HG03095 (cell line): ENCODE data around the gene PRAME.

Experiments
- ATAC-seq: cut with Tn5 transposase; IDR thresholded peaks from one replicate; pipeline ENCODE4 v1.9.1; 2021; ENCODE audit warnings: moderate library complexity; ENCODE audit not compliant: unreplicated experiment

The PRAME gene

DNA sequence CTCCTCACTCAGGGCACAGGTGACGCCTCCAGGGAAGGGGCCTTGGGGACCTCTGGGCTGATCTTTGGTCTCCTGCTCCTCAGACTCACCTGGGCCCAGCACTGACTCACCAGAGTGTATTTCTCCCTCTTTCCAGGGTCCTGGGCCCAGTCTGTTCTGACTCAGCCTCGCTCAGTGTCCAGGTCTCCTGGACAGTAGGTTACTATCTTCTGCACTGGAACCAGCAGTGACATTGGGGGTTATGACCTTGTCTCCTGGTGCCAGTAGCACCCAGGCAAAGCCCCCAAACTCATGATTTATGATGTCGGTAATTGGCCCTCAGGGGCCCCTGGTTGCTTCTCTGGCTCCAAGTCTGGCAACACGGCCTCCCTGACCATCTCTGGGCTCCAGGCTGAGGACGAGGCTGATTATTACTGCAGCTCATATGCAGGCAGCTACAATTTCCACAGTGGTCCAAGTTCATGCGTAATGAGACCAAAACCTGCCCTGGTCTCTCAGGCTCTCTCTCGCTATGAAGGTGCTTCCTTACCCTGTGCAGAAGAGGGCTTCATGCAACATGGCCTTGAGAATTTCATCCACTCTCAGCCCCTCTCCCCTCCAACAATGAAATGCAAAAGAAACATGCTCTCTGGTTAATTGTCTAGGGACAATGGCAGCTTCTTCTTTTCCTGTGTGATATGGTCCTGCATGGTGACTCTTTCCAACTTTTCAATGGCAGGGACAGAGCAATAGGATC lies 21.0 kb upstream of the PRAME start:
- no peak for ATAC-seq

DNA sequence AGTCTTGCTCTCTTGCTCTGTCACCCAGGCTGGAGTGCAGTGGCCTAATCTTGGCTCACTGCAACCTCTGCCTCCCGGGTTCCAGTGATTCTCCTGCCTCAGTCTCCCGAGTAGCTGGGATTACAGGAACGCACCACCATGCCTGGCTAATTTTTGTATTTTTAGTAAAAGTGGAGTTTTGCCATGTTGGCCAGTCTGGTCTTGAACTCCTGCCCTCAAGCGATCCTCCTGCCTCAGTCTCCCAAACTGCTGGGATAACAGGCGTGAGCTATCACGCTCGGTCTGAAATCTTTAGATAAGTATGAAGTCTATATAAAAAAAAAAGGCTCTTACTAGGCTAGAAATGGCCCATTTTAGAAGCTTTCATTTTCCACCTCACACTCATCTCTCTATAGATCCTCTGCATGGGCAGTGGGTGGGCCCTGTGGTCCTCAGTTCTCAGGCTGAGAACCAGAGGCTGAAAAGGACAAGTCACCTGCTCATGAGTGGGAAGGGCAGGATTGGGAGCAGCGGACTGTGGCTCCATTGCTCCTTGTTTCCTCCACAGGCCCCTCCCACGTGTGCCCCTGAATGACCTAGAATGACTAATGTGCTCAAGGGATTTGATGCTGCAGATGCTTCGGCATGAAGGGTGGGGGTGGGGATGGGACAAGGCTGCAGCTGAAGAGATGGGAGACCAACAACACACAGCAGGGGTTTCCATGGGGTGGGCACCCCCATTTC lies 19.8 kb upstream of the PRAME start:
- ATAC-seq, result no peak

DNA sequence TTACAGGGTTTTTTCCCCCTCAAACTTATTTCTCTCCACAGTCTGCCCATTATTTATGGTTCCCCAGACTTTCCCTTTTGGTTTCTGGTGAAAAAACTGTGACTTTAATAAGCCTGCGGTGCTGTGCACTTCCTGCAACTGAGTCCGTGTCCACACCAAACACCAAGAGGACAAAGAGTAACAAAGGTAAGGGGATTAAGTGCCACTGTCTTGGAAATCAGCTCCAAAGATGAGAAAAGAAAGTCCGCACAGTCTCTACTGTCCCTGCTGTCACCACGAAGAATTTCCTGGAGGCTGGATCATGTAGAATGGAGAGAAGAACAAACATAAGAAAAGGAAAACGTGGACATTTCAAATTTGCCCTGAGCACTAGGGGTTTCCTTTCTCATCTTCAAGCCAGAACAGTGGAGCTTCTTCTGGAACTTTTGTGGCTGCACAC lies 17.9 kb upstream of the PRAME start:
- ATAC-seq, result no peak

DNA sequence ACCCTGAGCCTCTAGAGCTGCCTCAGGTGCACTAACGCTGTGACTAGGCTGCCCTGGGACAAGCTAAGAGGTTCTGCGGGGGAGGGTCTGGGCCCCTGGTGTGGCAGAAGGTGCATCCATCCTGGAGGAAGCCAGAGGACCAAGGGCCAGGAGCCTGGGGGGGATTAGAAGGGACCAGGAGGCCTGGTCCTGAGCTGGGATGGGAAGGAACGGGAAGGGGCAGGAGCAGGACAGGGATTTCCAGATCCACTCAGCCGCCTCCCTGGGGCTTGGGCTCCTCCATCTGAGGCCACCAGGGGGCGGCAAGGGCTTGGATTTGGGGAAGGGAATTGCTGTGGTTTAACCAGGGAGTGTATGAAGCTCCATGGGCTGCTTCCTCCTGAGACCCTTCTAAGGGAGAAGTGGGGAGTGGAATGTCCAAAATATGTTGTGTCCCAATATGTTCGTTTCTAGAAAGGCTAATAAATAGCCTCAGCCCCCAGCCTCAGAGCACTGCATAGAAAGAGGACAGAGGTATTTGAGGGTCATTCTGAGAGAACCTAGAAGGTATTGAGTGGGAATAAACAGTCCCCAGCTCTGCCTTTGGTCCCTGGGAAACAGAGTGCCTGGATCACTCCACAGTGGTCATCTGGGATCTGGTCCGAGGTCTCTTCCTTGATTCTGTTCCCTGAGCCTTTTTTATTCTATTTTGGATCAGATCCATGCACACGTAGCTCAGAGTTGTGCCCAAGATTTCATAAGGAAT lies 17.4 kb upstream of the PRAME start:
- no peak for ATAC-seq

DNA sequence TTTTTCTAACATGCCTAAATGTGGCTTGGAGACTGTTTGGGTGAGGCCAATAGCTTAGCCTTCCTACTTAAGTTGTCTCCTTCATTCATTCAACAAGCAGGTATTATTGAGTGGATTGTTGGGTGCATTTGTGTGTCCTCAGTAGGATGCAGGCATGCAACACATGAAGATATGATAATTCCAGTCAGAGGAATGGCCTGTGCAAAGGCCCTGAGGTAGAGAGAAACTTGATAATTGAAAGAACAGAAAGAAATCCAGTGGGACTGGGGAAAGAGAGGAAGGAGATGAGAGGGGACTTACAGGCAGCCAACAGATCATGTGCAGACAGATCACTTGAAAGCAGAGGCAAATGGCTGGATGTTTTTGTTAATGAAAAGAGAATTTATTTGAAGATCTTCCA lies 15.3 kb upstream of the PRAME start:
- no peak for ATAC-seq

DNA sequence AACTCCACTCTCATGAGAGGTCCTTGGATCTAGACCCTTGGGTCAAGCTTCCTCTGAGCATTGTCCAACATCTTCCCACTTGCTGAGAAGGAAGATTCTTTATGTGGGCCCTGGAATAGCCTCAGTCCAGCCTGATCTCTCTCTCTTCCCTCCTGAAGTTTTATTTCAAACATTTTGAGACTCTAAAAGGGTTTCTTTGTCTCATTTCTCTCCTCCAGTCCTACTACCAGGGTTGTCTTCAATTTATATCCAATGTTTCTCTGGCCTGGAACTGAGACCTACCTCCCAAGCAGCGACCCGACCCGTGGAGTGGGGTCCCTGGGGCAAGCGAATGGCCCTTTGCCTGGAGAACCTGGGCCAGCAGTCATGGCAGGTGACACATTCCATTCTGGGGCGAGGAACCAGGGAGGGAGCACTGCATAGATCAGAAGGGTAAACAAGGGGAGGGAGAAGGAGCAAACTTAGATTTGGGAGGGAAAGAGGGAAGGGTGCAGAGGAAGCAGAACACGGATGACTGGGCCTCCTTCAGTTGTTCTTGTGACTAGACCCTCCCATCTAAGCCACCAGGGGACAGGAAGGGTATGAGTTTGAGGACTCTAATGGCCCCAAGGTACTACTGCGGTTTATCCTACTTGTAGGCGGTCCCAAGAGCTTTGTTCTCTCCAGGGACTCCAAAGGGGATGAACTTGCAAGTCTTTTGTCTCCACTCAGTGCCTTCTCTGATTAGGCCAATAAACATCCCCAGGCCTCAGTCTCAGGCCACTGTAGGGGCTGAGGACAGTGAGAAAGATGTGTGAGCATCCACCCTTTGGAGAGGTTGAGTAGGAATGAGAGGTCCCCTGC lies 14.2 kb upstream of the PRAME start:
- no peak for ATAC-seq

DNA sequence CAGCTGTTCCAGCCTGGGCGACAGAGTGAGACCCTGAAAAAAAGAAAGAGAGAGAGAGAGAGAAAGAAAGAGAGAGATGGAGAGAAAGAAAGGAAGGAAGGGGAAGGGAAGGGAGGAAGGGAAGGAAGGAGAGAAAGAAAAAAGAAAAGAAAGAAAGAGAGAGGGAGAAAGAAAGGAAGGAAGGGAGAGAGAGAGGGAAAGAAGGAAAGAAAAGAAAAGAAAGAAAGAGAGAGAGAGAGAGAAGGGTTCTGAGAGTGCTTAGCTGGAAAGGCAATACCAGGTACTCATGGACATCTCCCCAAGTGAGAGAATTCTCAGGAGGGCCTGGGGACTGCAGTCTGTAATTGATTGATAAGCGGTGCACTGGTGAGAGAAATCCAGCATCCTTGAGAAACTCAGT lies 12.8 kb upstream of the PRAME start:
- no peak for ATAC-seq

DNA sequence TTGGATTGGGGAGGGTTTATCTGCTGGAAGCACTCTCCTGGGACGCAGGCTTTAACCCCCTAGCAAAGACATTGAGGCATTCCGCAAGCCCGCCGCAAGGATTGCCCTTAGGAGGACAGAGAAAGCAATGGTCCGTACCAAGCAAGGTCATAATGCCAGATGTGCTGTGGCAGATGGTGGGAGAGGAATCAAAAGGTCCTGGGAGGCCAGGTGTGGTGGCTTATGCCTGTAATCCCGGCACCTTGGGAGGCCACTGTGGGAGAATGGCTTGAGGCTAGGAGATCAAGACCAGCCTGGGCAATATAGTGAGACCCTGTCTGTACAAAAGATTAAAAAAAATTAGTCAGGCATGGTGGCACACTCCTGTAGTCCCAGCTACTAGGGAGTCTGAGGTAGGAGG lies 12.4 kb upstream of the PRAME start:
- ATAC-seq, result no peak

DNA sequence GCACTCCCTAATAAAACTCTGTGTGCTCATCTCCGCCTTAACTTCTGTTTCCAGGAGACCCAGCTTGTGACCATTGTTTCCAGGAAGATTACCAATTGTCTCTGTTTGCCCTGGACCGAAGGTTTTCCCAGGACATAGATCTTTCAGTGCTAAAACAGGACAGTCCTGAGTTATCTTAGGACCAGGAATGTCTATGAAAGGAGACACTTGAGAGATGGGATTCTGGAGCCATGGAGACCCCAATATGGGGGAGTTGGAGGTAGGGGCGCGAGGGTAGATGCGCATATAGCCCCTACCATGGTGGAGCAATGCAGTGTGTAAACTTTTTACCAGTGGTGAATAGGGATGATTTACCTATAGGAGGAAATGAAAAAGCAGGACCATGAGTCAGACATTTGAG lies 10.2 kb upstream of the PRAME start:
- ATAC-seq, result no peak

DNA sequence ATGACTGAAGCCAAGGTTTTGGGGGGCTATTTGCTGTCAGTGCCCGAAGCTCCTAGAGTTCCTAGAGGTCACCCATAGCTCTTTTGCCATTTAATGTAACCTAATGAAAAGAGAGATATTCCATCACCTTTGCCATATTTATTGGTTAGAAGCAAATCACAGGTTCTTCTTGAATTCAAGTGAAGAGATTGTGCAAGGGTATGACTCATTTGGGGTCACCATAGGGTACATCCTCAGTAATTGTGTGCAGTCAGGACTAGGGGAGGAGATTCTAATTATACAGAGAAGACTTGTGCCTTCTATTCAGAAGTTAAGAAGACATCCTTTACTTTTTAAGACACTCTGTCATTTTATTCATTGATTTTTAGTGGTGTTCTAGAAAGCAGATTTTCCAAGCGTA lies 6.9 kb upstream of the PRAME start:
- no peak for ATAC-seq

DNA sequence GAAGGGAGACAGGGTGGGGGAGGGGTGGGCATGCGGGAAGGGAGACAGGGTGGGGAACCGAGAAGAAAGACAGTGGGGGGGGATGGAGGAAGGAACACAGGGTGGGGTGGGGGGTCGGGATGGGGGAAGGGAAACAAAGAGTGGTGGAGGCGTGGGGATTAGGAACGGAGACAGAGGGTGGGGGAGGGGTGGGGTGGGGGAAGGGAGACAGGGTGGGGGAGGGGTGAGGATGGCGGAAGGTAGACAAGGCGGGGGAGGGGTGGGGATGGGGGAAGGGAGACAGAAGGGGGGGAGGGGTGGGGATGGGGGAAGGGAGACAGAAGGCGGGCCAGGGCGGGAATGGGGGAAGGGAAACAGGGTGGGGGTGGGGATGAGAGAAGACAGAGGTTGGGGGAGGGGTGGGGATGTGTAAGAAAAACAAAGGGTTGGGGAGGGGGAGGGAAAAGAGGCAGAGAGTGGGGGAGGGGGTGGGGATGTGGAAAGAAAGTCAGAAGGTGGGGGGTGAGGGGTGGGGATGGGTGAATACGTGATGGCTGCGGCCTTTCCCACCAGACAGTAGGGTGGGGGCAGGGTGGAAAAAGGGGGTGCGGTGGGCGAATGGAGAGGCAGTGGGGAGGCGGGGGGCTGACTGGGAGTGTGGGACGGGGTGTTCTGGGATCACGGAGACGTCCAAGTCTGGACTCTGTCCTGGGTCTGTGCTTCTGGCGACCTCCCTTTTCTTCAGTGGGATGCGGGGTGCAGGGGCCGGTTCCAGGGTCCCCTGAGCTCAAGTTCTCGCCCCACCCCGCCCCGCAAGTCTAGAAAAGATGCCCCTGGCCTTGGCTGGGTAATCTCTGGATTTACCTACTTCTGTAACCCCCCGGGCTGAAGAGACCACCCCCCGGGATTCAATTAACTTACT lies 744 bp downstream of the PRAME start:
- no peak for ATAC-seq

DNA sequence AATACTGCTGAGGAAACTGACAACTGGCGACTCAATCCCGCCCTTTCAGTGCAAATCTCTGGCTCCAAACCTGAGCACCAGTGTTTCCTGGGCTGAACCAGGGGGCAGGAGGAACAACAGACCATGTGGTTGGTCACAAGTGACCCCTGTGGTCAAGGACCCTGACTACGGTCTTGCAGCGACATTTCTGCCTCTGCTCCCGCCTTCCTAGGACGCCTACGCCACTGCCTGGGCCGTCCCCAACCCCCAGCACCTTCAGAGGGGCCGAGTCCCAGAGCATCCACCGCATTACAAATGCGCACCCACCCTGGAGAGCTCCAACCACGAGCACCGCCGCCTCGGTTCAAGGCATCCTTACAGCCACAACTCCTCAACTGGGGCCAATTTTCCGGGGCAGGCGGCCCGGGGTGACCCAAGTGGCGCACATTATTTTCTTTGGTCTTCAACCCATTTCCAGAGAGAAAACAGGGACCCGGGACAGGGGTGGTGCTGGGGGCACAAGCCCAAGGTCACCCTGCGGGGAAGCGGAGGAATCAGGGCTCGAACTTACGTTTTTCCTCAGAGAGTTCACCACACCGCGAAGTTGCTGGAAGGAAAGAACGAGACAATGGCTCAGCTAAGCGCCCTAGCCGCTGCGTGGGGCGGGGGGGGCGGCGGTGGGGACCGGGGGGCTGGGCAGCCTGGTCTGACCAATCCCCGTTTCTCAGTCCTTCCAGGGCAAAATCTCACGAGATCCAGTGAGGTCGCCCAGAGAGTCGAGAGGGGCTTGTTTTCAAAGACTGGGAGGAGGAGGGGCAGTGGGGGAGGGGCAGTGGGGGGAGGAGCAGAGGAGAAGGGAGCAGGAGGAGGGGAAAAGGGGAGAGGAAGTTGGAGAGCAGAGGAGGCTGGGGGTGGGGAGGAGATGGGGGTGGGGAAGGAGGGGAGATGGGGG lies 1.8 kb downstream of the PRAME start:
- no peak for ATAC-seq

DNA sequence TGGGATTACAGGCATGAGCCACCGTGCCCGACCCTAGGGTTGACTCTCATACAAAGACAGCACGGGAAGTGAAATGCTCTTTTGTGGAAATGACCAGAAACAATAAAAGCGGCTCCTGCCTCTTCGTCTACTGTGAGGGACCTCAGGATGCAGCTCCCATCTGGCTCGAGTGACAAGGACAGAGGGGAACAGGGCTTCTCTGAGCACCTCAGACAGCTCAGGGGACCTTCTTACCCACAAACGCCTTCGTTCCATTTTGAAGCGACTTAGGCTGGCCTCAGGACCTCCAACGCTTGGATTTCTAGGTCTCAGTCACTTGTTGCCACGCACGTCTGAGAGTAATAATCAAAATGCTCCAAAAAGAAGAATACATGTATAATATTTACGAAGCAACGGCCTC lies 2.5 kb downstream of the PRAME start:
- no peak for ATAC-seq

DNA sequence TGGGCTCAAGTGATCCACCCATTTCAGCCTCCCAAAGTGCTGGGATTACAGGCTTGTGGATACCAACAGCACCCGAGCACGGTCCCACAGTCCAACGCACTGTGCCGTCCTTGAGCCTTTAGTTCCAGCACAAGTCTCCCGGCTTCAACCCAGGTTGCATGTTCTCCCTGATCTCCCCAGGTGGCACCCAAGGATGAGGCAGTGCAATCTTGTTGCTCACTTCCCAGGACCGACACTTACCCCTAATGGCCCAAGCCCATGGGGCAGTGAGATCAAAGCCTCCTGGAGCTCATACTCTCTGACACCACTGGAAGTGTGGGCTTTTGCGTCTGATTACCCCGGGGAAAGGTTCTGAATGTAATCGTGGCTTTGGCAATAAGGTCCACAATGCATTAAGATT lies 3.5 kb downstream of the PRAME start:
- ATAC-seq, result no peak

DNA sequence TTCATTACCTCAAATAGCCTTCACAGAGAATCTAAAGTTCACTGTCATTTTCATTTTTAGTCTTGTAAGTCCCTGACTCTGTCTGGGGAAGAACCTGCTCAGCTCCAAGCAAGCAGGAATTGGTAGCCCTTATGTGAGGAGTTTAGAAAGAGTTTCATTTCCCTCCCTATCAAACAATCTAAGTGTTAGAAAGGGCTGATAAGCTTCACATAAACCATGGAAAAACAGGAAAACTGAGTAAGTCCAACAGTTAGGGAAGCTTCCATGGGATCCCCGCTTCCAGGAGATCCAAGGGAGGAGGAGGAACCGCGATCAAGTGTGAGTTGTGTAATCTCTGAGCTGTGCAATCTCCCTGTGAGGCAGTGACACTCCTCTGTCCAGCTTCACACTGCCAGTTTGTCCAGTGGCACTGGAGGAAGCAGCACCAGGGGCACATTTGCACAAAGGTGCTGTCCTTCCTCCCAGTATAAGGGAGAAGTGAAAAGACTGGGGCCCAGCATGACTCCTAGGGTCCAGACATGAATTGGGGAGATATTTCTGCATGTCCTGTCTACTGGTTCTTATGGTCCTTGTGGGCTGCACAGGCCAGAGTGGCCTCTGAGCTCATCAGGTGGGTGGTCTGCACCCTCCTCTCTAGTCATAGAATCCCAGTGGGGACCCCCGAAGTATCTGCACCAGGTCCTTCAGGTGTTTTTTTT lies 4.3 kb downstream of the PRAME start:
- no peak for ATAC-seq

DNA sequence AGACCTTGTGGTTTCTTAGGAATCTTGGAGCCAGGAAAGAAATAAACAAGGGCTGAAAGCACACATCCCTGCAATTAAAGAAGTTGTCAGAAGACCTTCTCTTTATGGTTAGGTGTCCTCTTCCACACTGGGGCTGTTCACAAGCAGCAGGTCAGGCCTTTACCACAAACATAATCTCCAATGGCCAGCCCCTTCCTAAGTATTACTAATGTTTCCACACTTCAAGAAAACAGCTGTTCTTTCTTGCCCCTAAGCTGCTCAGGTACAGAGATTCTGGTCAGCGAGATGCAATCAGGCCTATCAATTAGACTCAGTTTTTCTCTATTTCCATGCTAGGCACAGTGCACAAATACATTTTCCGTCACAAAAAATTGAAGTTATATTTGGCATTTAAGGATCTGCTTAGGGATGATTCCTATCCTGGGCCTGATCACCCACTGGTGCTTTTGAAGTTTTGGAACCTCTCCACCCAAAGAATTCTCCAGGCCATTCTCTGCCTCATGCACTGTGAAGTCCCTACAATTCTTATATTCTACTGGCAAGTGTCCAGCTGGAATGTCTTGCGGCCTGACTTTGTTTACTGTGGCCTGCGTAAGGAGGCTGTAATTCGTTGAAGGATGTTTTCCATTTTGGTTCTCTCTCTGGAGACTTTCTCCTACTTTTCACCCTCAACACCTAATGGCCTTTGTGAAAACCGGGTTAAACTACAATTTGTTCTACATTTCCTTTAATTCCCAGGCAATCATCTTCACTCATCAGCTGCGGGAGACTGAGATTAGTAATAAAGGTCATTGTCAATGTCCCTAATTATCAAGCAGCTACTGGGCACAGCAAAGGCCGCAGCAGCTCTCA lies 5.1 kb downstream of the PRAME start:
- ATAC-seq, result no peak

DNA sequence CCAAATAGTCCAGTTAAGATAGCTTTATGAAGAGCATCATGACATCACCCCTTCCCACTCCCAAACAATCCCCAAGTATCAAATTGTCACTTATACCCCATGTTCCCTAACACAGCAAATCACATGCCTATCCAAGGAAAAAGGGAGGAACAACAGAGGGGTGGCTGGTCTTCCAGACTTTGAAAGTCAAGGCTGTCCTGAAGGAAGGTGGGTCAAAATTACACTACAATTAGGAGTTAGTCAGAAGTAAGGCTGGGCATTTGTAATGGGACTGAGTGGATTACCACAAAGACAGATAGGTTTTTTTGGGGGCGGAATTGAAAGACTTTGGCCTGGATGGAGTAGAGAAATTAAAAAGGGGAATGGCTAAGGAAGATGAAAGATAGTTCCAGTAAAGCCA lies 5.9 kb downstream of the PRAME start:
- ATAC-seq, result no peak
